ENCODE results near the gene B4GALT2. TPM values are rescaled to one million over a fixed set of nuclear protein-coding genes. Genes with fewer than 3 reads are reported as not detected.

The B4GALT2 gene
- total and polyA plus RNA-seq, 8 donors: 33.2 to 58.9 (median 43.5) TPM

DNA sequence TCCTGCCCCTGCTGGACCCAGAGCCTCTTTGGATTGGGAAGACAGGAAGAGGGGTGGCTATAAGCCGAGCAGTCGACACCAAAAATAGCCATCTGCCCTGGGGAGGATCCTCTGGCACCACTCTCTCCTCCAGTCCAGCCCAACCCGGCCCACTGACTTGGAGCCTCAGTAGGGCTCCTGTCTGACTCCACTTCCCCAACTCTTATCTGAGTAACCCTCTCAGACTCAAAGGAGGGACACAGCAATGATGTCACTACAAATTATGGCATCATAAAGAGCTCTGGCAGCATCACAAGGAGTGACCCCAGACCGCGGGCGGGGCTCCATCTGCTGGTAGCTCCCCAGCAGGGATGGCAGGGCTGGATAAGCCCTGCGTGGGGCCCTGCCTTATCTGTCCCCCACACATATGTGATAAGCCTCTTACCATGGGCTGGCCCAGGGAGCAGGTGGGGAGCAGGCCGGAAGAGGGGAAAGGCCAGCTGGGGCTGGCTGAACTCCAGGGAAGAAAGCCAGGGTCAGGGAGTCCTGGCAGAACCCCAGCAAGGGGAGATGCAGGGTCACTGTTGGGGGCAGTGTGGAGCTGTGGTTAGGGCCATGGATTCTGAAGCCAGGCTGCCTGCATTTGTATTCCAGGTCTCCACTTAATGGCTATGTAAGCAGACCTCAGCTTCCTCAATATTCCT lies 56.9 kb downstream of the B4GALT2 start:
- TF ChIP-seq, protein P1, sequence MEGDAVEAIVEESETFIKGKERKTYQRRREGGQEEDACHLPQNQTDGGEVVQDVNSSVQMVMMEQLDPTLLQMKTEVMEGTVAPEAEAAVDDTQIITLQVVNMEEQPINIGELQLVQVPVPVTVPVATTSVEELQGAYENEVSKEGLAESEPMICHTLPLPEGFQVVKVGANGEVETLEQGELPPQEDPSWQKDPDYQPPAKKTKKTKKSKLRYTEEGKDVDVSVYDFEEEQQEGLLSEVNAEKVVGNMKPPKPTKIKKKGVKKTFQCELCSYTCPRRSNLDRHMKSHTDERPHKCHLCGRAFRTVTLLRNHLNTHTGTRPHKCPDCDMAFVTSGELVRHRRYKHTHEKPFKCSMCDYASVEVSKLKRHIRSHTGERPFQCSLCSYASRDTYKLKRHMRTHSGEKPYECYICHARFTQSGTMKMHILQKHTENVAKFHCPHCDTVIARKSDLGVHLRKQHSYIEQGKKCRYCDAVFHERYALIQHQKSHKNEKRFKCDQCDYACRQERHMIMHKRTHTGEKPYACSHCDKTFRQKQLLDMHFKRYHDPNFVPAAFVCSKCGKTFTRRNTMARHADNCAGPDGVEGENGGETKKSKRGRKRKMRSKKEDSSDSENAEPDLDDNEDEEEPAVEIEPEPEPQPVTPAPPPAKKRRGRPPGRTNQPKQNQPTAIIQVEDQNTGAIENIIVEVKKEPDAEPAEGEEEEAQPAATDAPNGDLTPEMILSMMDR (IDR thresholded peaks at IDR 0.05): no peak
- Histone ChIP-seq H3K4me3 (no peak overlapping the region), H3K9me3 (no peaks in the 10 kb centered on the region), H3K36me3 (no peaks in the 10 kb centered on the region), H3K4me1 (peaks cover 6 to 25% of the 10 kb centered on the region in 2 donors), H3K27ac (no peak overlapping the region), H3K27me3 (peaks cover 0 to 17% of the 10 kb centered on the region in 2 donors)
- ATAC-seq (no peak), DNase-seq (no peak)
- intact Hi-C loops (cut with DNase I): no loop called here

DNA sequence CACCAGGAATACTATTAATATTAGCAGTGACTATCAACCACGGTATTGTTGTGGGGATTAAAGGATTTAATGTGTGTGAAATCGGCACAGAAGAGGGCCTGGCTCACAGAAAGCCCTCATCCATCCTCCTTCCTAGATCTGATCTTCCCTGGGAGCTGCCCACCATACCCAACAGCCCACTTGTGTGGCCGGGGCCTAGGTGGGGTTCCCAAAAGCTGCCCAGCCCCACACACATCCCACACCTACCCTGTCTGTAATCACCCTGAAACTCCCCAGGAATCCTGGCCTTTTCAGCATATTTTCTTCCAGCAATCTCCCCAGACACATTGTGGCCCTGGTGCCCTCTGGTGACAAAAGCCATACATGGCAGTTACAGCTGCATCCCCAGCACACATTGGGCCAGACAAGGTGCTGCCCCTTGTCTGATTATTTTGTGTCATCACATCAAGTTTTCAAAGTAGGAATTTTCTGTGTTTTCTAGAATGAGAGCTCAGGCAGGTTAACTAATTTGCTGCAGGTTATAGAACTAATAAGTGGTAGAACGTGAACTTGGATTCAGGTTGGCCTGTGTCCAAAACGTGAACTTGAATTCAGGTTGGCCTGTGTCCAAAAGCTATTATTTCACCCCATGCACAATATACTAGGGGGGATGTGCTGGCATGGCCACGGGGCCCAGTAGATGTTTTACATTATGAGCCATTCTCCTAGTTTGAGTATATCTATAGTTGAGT lies 57.6 kb downstream of the B4GALT2 start:
- TF ChIP-seq, protein P1 (IDR thresholded peaks at IDR 0.05): peak; percentile 66 to 87
- H3K36me3 ChIP-seq: no peaks in the 10 kb centered on the region
- ATAC-seq (peak; percentile 88), DNase-seq (peak in 3 of 4 donors; percentile 49 to 76 (median 69))
- peaks cover 5 to 19% of the 10 kb centered on the region in 2 donors for H3K4me1 ChIP-seq
- no peaks in the 10 kb centered on the region for H3K9me3 ChIP-seq
- no peak overlapping the region for H3K4me3 ChIP-seq
- peaks cover 0 to 10% of the 10 kb centered on the region in 2 donors for H3K27me3 ChIP-seq
- intact Hi-C loops (cut with DNase I): no loop called here
- H3K27ac ChIP-seq: no peak overlapping the region

DNA sequence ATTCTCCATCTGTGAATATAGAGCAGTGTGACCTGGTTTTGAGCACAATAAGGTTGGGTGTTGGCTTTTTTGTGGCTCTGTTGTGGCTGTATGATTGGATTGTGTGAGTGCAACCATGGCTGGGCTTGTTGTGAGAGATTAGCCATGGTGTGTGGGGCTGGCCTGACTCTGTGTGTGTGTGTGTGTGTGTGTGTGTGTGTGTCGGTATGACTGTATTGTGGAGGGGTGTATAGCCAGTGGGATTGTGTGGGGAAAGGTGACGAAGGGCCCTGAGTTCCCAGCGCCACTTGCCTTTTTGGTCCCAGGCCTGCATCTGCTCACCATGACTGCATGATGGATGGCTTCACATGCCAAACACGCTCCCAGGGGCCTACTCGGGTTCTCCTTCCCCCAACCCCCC lies 58.1 kb downstream of the B4GALT2 start:
- Histone ChIP-seq H3K27me3 (peaks cover 0 to 7% of the 10 kb centered on the region in 2 donors), H3K9me3 (no peaks in the 10 kb centered on the region), H3K4me3 (no peak overlapping the region), H3K27ac (no peak overlapping the region), H3K4me1 (peaks cover 0 to 13% of the 10 kb centered on the region in 2 donors), H3K36me3 (no peaks in the 10 kb centered on the region)
- intact Hi-C loops (cut with DNase I): no loop called here
- ATAC-seq (no peak), DNase-seq (no peak)
- TF ChIP-seq, protein P1 (IDR thresholded peaks at IDR 0.05): no peak

DNA sequence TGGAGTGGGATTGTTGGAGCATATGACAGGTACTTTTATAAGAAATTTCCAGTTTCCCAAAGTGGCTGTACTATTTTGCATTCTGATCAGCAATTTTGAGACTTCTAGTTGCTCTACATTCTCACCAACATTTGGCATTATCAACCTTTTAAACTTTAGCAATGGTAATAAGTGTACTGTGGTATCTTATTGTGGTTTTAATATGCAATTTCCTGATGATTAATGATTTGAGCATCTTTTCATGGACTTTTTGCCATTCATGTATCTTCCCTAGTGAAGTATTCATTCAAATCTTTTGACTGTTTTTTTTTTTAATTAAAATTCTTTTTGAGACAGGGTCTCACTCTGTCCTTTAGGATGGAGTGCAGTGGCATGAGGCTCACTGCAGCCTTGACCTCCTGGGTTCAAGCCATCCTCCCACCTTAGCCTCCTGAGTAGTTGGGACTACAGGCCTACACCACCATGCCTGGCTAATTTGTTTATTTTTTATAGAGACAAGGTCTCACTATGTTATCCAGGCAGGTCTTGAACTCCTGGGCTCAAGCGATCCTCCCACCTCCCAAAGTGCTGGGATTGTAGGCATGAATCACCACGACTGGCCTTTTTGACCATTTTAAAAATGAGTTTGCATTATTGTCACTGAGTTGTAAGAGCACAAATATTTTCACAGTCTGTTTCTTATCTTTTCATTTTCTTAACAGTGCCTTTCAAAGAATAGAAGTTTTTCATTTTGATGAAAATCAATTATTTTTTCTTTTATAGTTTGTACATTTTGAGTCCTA lies 60.1 kb downstream of the B4GALT2 start:
- ATAC-seq (no peak), DNase-seq (no peak)
- H3K4me3 ChIP-seq: no peak overlapping the region
- H3K4me1 ChIP-seq: peaks cover 0 to 10% of the 10 kb centered on the region in 2 donors
- TF ChIP-seq, protein P1 (IDR thresholded peaks at IDR 0.05): no peak
- no peaks in the 10 kb centered on the region for H3K36me3 ChIP-seq
- intact Hi-C loops (cut with DNase I): no loop called here
- H3K9me3 ChIP-seq: no peaks in the 10 kb centered on the region
- H3K27ac ChIP-seq: no peak overlapping the region
- peaks cover 0 to 8% of the 10 kb centered on the region in 2 donors for H3K27me3 ChIP-seq

DNA sequence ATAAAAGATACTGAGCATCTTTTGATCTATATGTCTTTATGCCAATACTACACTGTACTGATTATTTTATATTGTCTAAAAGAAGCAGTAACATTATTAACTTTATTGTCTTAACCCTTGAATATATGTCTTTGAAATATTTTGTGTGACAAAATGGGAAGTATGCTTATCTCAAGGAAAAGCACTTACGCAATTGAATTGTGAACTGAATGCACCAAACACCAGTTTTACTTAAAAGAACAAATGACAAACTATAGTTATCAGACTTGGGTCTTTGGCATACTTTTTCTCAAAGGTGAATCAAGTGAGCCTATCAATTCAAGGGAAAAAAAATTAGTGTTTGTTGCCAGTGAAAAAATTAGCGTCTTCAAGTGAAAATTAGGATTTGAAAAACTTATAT lies 61.4 kb downstream of the B4GALT2 start:
- Histone ChIP-seq H3K27ac (no peak overlapping the region), H3K9me3 (no peaks in the 10 kb centered on the region), H3K4me1 (peaks cover 0 to 10% of the 10 kb centered on the region in 2 donors), H3K4me3 (no peak overlapping the region), H3K27me3 (peaks cover 0 to 8% of the 10 kb centered on the region in 2 donors), H3K36me3 (no peaks in the 10 kb centered on the region)
- DNase-seq: no peak
- ATAC-seq: no peak
- TF ChIP-seq, protein P1 (IDR thresholded peaks at IDR 0.05): no peak
- intact Hi-C loops (cut with DNase I): no loop called here
